Neuronal stem cell (in vitro differentiated cells): Measurements from ENCODE around the gene TBC1D5.

Experiments
- DNase-seq: peaks from one replicate; pipeline ENCODE4 v3.0.0-alpha.2; 2013; ENCODE audit warnings: low spot score
- H2AFZ ChIP-seq: one replicate; pipeline ENCODE4 v1.6.1; 2013; ENCODE audit warnings: mild to moderate bottlenecking, low read length, inconsistent platforms
- H2AK5ac ChIP-seq: 2 replicates; pipeline ENCODE4 v1.6.1; 2013; ENCODE audit warnings: low read depth, mild to moderate bottlenecking, inconsistent platforms, low read length, moderate library complexity, mixed read lengths
- H2BK120ac ChIP-seq: 2 replicates; pipeline ENCODE4 v1.6.1; 2013; ENCODE audit warnings: low read depth, mild to moderate bottlenecking, inconsistent platforms, low read length, moderate library complexity, mixed read lengths
- H2BK12ac ChIP-seq: one replicate; pipeline ENCODE4 v1.6.1; 2013; ENCODE audit warnings: low read length, inconsistent platforms
- H2BK15ac ChIP-seq: 2 replicates; pipeline ENCODE4 v1.6.1; 2013; ENCODE audit warnings: mild to moderate bottlenecking, low read length, inconsistent platforms, mixed read lengths
- H2BK5ac ChIP-seq: one replicate; pipeline ENCODE4 v1.6.1; 2013; ENCODE audit warnings: inconsistent platforms, mild to moderate bottlenecking, low read length, moderate library complexity
- H3K14ac ChIP-seq: one replicate; pipeline ENCODE4 v1.6.1; 2013; ENCODE audit warnings: low read length, inconsistent platforms
- H3K18ac ChIP-seq: 2 replicates; pipeline ENCODE4 v1.6.1; 2013; ENCODE audit warnings: low read length, inconsistent platforms
- H3K23ac ChIP-seq: 2 replicates; pipeline ENCODE4 v1.6.1; 2013; ENCODE audit warnings: low read depth, mild to moderate bottlenecking, mixed read lengths, low read length, inconsistent platforms; ENCODE audit not compliant: poor library complexity
- H3K27ac ChIP-seq: replicated peaks from 3 replicates; pipeline ENCODE4 v1.5.1; 2013; ENCODE audit warnings: low read length, inconsistent platforms
- H3K27me3 ChIP-seq, 3 experiments: 2 replicates each; pipeline ENCODE4 v1.6.1; 2013; ENCODE audit warnings: low read length in 3 of 3, mild to moderate bottlenecking in 2 of 3, inconsistent platforms in 1 of 3, low read depth in 1 of 3, mixed read lengths in 1 of 3, moderate library complexity in 1 of 3; ENCODE audit not compliant: control insufficient read depth in 3 of 3, insufficient read depth in 3 of 3
- H3K36me3 ChIP-seq, 2 donors: replicated peaks in 1 of 2; 2 replicates each; pipeline ENCODE4 v1.6.1; 2013; ENCODE audit warnings: low read length in 2 of 2; ENCODE audit not compliant: control insufficient read depth in 2 of 2, insufficient read depth in 2 of 2
- H3K4ac ChIP-seq: 2 replicates; pipeline ENCODE4 v1.6.1; 2013; ENCODE audit warnings: inconsistent platforms, mild to moderate bottlenecking, low read length, moderate library complexity
- H3K4me1 ChIP-seq, 2 donors: 1 replicate in 1 of 2; 2 replicates in 1 of 2; pipeline ENCODE4 v1.6.1; 2013; ENCODE audit warnings: low read length in 2 of 2, low read depth in 1 of 2; ENCODE audit not compliant: control insufficient read depth in 2 of 2, insufficient read depth in 1 of 2
- H3K4me2 ChIP-seq: one replicate; pipeline ENCODE4 v1.6.1; 2013; ENCODE audit warnings: mild to moderate bottlenecking, low read length, inconsistent platforms; ENCODE audit not compliant: insufficient read depth, poor library complexity, severe bottlenecking
- H3K4me3 ChIP-seq, 2 donors: 2 replicates each; pipeline ENCODE4 v1.5.1; 2013; ENCODE audit warnings: low read length in 2 of 2, mild to moderate bottlenecking in 2 of 2, inconsistent platforms in 1 of 2, moderate library complexity in 1 of 2
- H3K79me1 ChIP-seq: one replicate; pipeline ENCODE4 v1.6.1; 2013; ENCODE audit warnings: low read depth, mild to moderate bottlenecking, inconsistent platforms, low read length, moderate library complexity
- H3K9ac ChIP-seq: one replicate; pipeline ENCODE4 v1.6.1; 2013; ENCODE audit warnings: mild to moderate bottlenecking, low read depth, low read length, inconsistent platforms; ENCODE audit not compliant: poor library complexity
- H3K9me3 ChIP-seq, 2 donors: replicated peaks in 1 of 2; 2 replicates each; pipeline versions ENCODE3 to v1.6.1; 2013; ENCODE audit warnings: low read length in 2 of 2, mild to moderate bottlenecking in 2 of 2, inconsistent platforms in 1 of 2, low read depth in 1 of 2, mixed read lengths in 1 of 2, moderate library complexity in 1 of 2; ENCODE audit not compliant: control insufficient read depth in 2 of 2, insufficient read depth in 1 of 2
- H4K8ac ChIP-seq: one replicate; pipeline ENCODE4 v1.6.1; 2013; ENCODE audit warnings: low read depth, mild to moderate bottlenecking, inconsistent platforms, low read length, moderate library complexity
- H4K91ac ChIP-seq: one replicate; pipeline ENCODE4 v1.6.1; 2013; ENCODE audit warnings: low read length, low read depth, mild to moderate bottlenecking, inconsistent platforms; ENCODE audit not compliant: poor library complexity
- WGBS, 2 donors: extraction: QIAGEN DNeasy Blood & Tissue Kit; methylation state at CpG; one replicate each; pipeline ENCODE4 v1.1.7; 2013; ENCODE audit warnings: missing lambda C conversion rate in 2 of 2, mixed read lengths in 1 of 2; ENCODE audit not compliant: insufficient read length in 2 of 2, insufficient replicate concordance in 1 of 2; ENCODE audit errors: extremely low coverage in 2 of 2; 5-methylcytosine and 5-hydroxymethylcytosine counted together

Gene TBC1D5

GRCh38 chr3:17342119-17342518 lies 400.3 kb downstream of the TBC1D5 start:
- no peak overlapping the region for H3K4me2 ChIP-seq

DNA sequence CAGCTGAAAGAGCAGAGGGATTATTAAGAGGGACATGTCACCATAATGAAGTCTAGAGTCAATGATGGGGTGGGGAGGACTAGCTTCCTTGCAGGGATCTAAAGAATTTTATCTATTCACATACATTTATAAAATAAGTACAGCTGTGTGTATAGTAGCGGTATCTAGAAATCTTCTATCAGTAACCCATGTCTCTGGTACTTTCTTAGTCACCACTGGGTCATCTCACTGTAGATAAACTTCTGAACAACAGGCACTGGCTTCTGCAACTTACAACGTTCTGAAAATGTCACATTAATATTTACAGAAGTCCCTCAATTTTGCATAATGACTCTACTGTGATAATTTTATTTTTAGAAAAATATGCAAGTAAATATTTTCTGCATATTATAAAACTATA lies 401.7 kb downstream of the TBC1D5 start:
- Histone ChIP-seq H3K4ac (no peak overlapping the region), H3K9ac (no peak overlapping the region), H3K9me3 (no peaks in the 10 kb centered on the region), H3K18ac (no peak overlapping the region), H3K4me2 (no peak overlapping the region), H3K79me1 (no peaks in the 10 kb centered on the region), H2BK120ac (no peak overlapping the region), H2BK15ac (no peak overlapping the region), H4K8ac (no peak overlapping the region), H2AFZ (no peak overlapping the region), H2BK5ac (no peak overlapping the region), H3K23ac (no peak overlapping the region), H3K36me3 (no peaks in the 10 kb centered on the region), H2AK5ac (no peak overlapping the region), H3K27ac (no peak overlapping the region), H4K91ac (no peak overlapping the region), H3K14ac (no peak overlapping the region), H2BK12ac (no peak overlapping the region), H3K4me3 (no peak overlapping the region), H3K4me1 (no peaks in the 10 kb centered on the region), H3K27me3 (no peaks in the 10 kb centered on the region)
- no peak for DNase-seq
- no CpG with 5 or more reads among the region's 2 CpGs for WGBS, 2 donors

More at GRCh38 chr3:17342119-17342518, 400.3 kb downstream of the TBC1D5 start:
- H3K79me1 ChIP-seq = no peaks in the 10 kb centered on the region
- no peak overlapping the region for H2AFZ ChIP-seq
- no peak overlapping the region for H2BK5ac ChIP-seq
- no peak overlapping the region for H3K18ac ChIP-seq
- H3K4me3 ChIP-seq = no peak overlapping the region
- H3K23ac ChIP-seq = no peak overlapping the region
- H3K9me3 ChIP-seq = no peaks in the 10 kb centered on the region
- no peaks in the 10 kb centered on the region for H3K4me1 ChIP-seq
- H3K27ac ChIP-seq = no peak overlapping the region
- no peaks in the 10 kb centered on the region for H3K36me3 ChIP-seq
- no peak overlapping the region for H4K8ac ChIP-seq
- no peak overlapping the region for H3K4ac ChIP-seq
- H4K91ac ChIP-seq = no peak overlapping the region
- H2AK5ac ChIP-seq = no peak overlapping the region
- no peak overlapping the region for H2BK15ac ChIP-seq
- H3K27me3 ChIP-seq = no peaks in the 10 kb centered on the region
- no peak overlapping the region for H2BK120ac ChIP-seq
- no peak overlapping the region for H2BK12ac ChIP-seq
- no peak overlapping the region for H3K14ac ChIP-seq
- H3K9ac ChIP-seq = no peak overlapping the region
- no peak for DNase-seq

GRCh38 chr3:17340261-17340660 lies 402.2 kb downstream of the TBC1D5 start:
- DNase-seq = no peak
- no peak overlapping the region for H2BK12ac ChIP-seq
- no peak overlapping the region for H4K91ac ChIP-seq
- H2AFZ ChIP-seq = no peak overlapping the region
- H3K4me3 ChIP-seq = no peak overlapping the region
- H4K8ac ChIP-seq = no peak overlapping the region
- no peaks in the 10 kb centered on the region for H3K79me1 ChIP-seq
- no peak overlapping the region for H3K9ac ChIP-seq
- no peaks in the 10 kb centered on the region for H3K36me3 ChIP-seq
- H2AK5ac ChIP-seq = no peak overlapping the region
- H3K4me2 ChIP-seq = no peak overlapping the region
- no peak overlapping the region for H2BK5ac ChIP-seq
- no peak overlapping the region for H3K14ac ChIP-seq
- no peak overlapping the region for H3K23ac ChIP-seq
- H2BK120ac ChIP-seq = no peak overlapping the region
- H3K18ac ChIP-seq = no peak overlapping the region
- H3K4ac ChIP-seq = no peak overlapping the region
- H3K9me3 ChIP-seq = no peaks in the 10 kb centered on the region
- H3K4me1 ChIP-seq = no peaks in the 10 kb centered on the region
- H2BK15ac ChIP-seq = no peak overlapping the region
- H3K27me3 ChIP-seq = no peaks in the 10 kb centered on the region
- no CpG with 5 or more reads among the region's 1 CpG for WGBS, 2 donors
- H3K27ac ChIP-seq = no peak overlapping the region

DNA sequence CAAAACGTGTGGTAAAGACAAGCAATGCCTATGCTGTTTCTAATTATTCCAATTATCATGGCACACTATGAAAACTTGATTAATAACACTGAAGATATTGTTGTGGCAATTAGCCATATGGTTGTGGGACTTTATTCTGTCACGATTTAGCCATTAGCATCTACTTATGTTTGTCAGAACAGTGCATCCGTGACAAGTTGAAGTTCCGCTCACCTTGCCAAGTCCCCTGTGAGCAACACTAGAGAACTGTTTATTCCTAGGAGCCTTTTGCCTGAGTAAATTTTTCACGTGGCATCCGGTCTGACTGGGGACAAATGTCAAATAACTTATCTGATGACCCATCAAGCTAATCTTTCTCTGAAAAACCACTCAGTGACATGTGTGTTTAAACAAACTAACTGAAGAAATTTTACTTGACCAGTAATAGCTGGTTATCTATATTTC lies 403.3 kb downstream of the TBC1D5 start:
- Histone ChIP-seq H3K4ac (no peak overlapping the region), H2BK15ac (no peak overlapping the region), H2BK12ac (no peak overlapping the region), H3K9ac (no peak overlapping the region), H2BK5ac (no peak overlapping the region), H3K79me1 (no peaks in the 10 kb centered on the region), H4K8ac (no peak overlapping the region), H3K9me3 (no peaks in the 10 kb centered on the region), H3K18ac (no peak overlapping the region), H3K27me3 (no peaks in the 10 kb centered on the region), H2AFZ (no peak overlapping the region), H2BK120ac (no peak overlapping the region), H3K4me3 (no peak overlapping the region), H3K4me2 (no peak overlapping the region), H3K14ac (no peak overlapping the region), H2AK5ac (no peak overlapping the region), H3K23ac (no peak overlapping the region), H3K36me3 (no peaks in the 10 kb centered on the region), H4K91ac (no peak overlapping the region), H3K27ac (no peak overlapping the region), H3K4me1 (no peaks in the 10 kb centered on the region)
- WGBS, 2 donors = no CpG with 5 or more reads among the region's 6 CpGs
- DNase-seq = no peak
